ENCODE data around the gene TMEM95.

Gene TMEM95

GRCh38 chr17:7405350-7406234 lies 50.6 kb downstream of the TMEM95 start:
- no peak for DNase-seq

GRCh38 chr17:7406235-7406825 lies 51.4 kb downstream of the TMEM95 start:
- DNase-seq = no peak
